Jurkat, Clone E6-1 (cell line): Measurements from ENCODE around the gene HERC2.
A peak's percentile ranks its signal among the peaks of the same experiment; 100 is the strongest.

Experiments used
- DNase-seq: peaks from one replicate; pipeline ENCODE4 v3.0.0-alpha.2; 2011; ENCODE audit warnings: low read depth, low spot score
- H3K4me3 ChIP-seq: 2 replicates; pipeline ENCODE4 v1.5.1; 2011; ENCODE audit warnings: mild to moderate bottlenecking, low read length, control low read depth, moderate library complexity

Gene HERC2

DNA sequence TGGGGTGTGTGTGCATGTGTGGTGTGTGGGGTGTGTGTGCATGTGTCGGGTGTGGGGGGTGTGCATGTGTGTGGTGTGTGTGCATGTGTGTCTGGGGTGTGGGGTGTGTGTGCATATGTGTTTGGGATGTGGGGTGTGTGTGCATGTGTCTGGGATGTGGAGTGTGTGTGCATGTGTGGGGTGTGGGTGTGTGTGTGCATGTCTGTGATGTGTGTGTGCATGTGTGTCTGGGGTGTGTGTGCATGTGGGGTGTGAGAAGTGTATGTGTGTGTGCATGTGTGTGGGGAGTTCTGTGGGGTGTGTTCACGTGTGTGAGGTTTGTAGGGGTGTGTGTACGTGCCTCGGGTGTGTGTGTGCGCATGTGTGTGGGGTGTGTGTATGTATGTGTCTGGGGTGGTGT is 216.2 kb downstream of the HERC2 start:
- DNase-seq = no peak

DNA sequence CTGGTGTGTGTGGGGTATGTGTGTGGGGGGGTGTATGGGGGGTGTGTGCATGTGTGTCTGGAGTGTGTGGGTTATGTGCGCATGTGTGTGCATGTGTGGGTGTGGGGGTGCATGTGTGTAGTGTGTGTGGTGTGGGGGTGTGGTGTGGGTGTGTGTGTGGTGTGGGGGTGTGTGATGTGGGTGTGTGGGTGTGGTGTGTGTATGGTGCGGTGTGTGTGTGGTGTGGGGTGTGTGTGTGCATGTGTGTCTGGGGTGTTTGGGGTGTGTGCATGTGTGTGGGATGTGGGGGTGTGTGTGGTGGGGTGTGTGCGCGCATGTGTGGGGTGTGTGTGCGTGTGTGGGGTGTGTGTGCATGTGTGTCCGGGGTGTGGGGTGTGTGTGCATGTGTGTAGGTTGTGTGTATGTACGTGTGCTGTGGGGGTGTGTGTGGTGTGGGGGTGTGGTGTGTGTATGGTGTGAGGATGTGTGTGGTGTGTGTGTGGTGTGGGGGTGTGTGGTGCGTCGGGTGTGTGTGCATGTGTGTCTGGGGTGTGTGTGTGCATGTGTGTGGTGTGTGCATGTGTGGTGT is 216.7 kb downstream of the HERC2 start:
- H3K4me3 ChIP-seq = no peak overlapping the region
- DNase-seq = no peak

More for the DNA sequence above, 216.2 kb downstream of the HERC2 start:
- H3K4me3 ChIP-seq = no peak overlapping the region

DNA sequence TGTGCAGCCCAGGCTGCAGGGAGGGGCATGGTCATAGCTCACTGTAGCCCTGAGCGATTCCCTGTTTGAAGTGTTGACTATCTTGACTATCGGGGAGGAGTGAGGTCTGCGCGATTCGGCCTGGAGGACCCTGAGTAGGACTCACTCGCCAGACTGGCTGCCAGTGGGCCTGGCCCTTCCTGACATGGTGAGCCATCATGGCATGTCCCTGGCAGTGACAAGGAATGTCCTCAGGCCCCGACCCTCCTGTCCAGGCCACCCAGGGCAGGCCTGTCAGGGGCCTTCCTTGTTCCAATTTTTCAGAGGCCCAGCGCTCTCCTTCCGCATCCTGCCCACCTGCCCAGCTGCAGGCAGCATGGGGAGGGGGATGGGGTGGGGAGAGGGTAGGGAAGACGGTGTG is 217.7 kb downstream of the HERC2 start:
- no peak for DNase-seq
- H3K4me3 ChIP-seq = no peak overlapping the region

DNA sequence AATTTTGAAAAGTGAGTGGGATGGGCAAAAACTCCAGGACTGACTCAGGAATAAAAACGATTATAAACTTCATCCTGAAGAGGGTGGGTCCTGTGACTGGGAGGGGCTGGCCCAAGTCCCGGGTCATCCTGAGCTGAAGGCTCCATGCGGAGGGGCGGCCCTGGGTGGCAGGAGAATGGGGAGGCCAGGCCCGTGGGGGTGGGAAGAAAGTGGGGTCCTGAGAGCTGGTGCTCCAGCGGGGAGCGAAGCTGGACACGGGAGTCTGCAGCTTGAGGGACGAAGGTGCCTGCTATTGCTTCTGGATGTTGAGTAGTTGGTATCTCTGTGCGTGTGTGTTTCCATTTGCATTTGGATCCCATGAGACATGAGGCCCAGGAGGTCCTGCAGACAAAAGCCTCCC is 218.1 kb downstream of the HERC2 start:
- no peak for DNase-seq
- H3K4me3 ChIP-seq = no peak overlapping the region

DNA sequence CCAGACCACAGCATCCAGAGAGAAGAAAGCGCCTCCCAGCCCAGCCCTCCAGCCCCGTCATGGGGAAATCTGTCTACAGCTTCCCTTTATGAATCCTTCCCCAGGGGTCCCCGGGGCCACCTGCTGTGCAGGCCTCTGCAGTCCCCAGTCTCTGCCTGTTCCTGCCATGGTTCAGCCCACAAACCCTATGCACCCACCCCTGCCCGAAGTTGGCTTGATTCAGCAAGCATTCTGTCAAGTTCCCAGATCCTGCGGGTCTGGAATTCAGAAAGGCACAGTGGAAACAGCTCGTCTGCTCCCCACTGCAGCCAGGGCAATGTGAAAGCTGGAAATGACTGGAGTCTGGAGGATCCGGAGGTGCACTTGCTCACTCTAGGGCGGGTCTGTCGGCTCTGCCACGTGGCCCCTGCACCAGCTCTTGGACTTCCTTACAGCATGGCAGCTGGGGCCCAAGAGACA is 220.0 kb downstream of the HERC2 start:
- H3K4me3 ChIP-seq = no peak overlapping the region
- no peak for DNase-seq

DNA sequence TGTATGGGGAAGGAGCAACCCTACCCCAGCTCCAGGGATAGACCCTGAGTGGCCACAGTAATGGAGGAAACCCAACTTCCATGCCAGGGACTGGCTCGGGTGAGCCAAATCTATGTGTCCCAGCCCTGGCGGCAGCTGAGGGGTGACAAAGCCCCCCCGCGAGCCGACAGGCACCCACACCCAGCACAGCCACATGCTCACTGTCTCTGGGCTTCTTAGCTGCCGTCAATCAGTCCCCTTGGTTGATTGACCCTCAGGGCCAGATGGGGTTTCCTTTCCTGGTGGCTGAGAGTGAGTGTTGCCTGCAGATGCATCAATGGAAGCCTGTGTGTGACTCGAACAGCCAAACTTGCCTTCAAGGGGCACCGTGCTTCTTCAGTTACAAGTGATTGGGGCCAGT is 220.8 kb downstream of the HERC2 start:
- DNase-seq = no peak
- no peak overlapping the region for H3K4me3 ChIP-seq

DNA sequence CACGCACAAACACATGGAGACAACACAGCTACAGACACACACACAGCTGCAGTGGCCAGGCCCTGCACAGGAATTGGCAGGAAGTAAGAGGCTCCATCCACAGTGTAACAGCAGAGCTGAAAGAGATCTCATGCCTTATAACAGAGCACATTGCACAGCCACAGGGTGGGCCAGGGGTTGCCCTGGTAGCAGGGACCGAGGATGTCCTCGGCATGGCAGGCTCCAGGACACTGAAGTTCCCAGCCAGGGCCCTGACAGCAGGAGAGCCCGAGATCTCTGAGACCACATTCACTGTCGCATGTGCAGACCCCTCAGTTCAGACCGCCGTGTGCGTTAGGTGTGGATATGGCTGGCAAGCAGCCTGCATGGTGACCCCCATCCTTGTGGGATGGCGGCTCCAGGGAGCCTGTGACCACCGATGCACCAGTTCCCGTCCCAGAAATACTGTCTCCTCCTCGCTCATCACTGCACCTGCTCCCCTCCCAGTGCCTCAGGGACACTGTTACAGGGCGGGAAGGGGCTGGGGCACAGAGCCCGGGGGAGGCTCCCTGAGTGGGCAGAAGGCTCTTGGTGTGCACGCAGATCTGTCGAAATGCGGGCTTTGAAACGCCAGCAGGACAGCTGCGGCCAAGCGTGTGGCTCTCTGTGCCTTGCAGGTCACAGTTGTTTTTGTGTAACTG is 221.3 kb downstream of the HERC2 start:
- no peak overlapping the region for H3K4me3 ChIP-seq
- DNase-seq = no peak

DNA sequence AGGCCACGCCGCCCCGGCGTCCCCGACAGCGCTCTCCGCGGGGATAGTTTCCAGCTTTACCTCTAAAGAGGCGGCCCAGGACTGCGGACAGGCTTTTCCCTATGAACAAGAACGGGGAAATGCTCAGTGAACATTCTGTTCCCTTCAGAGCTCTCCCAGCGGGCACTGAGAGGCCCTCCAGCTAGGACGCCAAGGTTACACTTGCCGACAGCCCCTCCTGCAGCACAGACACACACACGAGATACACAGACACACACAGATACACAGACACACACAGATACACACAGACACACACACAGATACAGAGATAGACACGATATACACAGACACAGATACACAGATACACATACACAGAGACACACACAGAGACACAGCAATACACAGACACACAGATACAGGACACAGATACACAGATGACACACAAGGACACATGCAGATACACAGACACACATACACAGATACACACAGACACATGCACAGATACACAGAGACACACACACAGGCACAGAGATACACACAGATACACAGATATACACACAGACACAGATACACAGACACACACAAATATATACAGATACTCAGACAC is 222.3 kb downstream of the HERC2 start:
- no peak for DNase-seq
- no peak overlapping the region for H3K4me3 ChIP-seq

DNA sequence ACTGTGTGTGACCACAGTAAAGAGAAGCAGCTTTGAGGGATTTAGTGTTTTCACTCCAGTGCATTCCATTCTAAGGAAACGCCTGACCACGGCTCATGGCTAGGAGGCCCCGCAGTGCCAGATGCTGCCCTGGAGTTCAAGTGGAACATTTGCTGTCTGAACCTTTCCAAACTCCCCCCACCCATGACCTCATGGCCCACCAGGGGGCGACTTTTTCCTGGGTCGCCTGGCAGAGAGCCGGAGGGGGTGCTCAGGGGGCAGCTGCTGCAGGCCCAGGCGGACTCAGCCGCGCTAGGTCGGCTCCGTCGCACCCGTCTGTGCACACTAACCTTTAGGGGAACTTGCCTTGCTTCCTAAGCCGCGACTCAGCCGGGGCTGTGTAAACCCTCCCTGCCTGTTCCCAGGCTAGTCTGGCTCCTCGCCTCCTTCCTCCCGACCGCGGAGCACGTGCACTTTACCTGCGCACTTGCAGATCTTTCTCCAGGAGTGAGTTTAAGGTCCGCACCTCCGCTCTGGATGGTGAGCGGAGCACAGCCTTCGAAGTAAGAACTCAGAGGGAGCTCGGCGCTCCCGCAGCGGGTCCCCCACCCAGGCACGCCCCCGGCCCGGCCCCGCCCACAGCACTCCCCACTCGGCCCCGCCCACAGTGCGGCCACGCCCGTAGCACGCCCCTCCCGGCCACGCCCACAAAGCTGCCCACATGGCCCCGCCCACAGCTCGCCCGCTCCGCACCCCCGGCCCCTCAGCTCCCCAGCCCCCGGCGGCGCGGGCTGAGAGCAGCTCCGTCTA is 223.0 kb downstream of the HERC2 start, which contains the start of gene OCA2:
OCA2 (minus strand) TSS at position 550 of the 789 bp plus-strand sequence. CDS start 17,441 bp downstream, outside the sequence.
- no peak for DNase-seq
- H3K4me3 ChIP-seq = peak within 1 kb of the TSS; percentile 15

DNA sequence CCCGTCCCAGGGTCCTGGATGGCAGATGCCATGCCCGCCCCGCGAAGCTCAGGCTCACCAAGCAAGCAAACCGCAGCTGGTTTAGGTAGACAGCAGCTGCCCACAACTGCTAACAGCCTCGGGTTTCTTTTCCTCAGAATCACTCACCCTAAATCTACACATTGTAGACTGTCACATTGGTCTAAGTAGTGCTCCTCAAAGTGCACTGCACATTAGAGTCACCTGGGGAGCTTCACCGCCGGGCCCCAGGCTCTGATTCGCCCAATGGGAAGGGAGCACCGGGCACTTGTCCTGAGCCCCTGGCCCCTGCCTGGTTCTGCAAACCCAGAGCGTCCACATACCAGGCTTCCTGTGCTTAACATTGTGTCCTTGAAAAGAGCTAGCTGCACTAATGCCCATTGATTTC is 223.6 kb downstream of the HERC2 start:
- no peak overlapping the region for H3K4me3 ChIP-seq

DNA sequence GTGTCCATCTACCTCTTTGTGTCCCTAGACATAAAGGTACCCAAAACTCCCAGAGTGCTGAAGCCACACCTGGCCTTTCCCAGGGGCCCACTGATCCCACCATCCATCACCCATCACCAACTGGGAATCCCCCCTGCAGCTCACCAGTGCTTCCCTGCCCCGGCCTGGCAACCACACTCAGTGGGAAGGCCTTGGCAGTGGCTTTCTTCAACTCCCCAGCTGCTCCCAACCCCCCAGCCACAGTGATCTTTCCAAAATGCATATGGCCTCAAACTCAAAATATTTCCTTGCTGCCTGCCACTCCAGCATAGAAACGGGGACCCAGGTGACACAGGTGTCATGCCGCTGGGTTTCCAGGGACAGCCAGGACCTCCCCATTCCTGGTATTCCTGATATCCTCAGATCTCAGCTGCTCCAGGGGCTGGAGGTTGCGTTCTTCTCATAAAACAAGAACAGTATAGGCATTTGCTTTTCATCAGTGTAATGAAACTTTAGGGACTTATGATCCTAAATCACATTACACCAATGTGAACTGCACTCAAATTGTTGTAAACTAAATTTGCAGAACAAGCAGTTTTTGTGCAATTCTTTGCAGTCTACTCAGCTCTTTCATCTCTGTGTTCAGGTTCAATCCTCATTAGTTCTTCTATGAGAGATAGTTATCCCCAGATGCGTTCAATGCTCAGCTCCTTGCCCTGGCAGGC is 224.2 kb downstream of the HERC2 start:
- H3K4me3 ChIP-seq = no peak overlapping the region
- no peak for DNase-seq

More for the DNA sequence above, 223.6 kb downstream of the HERC2 start:
- peak; percentile 49 for DNase-seq

DNA sequence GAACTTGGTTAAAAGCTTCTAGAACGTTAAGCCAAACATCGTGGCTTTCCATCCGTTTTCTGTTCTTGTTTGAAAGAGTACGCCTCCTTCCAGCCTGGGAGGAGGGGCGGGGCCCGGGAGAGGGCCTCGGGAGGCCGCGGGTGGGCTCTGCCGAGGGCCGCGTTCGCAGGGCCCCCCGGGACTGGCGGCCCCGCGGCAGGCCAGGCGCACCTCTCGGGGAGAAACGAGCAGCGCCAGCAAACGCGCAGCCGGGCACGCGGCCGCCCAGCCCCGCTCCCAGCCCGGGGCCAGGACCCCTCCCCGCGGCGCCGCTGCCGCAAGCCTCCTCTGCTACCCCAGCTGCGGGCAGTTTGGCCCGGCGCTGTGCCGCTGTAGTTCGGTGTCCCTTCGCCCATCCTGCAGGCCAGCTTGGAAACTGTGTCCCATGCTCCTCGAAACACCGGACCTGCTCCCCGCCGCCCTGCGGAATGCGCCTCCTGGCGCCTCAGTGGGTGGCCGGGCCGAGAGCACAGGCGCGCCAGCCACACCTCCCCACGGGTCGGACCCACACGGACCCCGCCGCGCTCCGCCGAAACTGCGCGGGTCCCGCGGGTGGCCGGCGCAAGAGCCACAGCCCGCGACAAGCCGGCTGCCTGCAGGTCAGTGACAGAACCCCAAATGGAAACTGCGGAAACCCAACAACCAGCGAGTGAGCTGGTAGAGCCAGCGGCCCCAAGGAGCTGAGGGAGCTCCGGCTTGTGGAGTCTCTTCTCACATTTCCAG is 225.1 kb downstream of the HERC2 start:
- peak overlapping the region; percentile 60 for H3K4me3 ChIP-seq
- no peak for DNase-seq

DNA sequence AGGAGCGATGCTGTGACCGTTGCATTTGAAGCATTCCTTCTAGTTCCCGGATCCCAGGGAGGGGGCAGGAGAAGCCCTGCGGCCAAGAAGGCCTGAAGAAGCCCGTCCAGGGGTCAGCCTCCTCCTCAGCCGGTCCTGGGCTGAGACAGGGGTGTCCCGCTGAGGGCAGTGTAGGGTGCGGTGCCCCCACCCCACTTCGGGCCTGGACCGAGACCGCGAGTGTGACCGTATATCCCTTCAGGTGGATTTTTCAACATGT is 225.6 kb downstream of the HERC2 start:
- DNase-seq = no peak
- peak overlapping the region; percentile 60 for H3K4me3 ChIP-seq

DNA sequence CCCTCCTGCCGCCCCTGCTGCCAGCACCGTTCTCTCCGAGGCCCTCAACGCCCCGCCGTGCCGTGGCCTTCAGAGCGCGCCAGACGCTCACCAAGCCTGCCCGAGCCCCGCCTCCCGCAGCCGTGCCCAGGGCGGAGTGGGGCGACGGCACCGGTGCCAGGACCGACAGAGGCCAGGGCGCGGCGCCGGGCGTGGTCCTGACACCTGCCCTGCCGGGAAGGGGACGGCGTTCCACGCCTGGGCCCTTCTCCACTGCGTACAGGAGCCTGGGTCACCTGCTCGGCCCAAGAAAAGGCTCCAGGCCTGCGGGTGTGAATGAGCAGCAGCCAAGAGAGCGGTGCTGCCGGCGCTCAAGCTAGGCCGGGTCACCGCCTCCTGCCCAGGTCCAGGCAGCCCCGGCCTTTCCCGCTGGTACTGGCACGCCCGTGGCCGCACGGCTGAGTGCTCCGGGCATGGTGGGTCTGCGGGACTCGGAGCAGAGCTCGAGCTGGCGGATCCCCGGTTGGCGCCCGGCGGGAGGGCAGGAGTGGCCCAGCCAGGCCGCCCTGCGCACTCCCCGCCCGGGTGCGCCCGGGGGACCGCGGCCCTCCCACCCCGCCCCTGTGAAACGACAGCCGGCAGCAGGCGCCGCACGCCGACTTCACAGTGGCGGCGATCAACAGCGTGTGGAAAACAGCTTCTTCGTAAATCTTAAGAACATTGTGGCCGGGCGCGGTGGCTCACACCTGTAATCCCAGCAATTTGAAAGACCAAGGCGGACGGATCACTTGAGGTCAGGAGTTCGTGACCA is 227.1 kb downstream of the HERC2 start:
- DNase-seq = no peak
- no peak overlapping the region for H3K4me3 ChIP-seq

DNA sequence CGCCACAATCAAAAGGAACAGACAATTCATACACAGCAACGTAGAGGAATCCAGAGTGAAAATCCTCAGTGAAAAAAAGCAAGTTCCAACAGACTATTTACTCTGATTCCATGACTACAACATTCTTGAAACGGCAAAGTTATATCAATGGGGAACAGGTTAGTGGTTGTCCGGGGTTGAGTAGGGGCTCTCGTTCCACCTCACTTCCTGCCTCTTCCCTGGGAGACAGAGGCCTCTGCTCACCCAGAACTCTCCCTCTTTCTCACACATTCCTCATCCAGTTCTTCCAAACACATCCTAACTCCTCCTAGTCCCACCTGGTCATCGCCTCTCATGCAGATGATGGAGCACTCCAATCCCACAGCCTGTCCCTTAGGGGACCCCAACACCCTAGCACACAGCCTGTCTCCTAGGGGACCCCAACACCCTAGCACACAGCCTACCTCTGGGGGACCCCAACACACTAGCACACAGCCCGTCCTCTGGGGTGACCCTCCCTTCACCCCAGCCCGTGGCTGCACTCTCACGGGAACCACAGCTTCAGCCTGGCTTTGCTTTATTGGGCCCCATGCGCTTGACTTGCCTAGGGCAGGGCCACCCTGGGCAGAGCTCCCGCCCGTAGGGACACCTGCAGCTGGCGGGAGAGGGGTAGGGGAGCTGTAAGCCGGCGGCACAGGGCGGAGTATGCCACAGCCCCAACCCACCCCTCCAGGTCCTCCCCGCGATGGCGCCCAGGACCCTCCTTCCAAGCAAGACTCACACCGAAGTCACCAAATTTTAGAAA is 228.0 kb downstream of the HERC2 start:
- DNase-seq = no peak
- no peak overlapping the region for H3K4me3 ChIP-seq

DNA sequence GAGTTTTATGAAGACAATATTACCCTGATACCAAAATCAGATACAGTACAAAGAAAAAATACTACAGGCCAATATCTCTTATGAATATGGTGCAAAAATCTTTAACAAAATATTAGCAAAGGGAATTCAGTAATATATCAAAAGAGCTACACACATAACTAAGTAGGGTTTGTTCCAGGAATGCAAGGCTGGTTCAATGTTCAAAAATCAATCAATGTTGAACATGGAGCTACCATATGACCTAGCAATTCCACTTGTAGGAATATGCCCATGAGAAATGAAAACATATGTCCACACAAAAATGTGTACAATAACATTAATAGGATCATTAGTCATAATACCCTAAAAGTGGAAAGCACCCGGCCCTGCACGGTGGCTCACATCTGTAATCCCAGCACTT is 230.7 kb downstream of the HERC2 start:
- DNase-seq = no peak

DNA sequence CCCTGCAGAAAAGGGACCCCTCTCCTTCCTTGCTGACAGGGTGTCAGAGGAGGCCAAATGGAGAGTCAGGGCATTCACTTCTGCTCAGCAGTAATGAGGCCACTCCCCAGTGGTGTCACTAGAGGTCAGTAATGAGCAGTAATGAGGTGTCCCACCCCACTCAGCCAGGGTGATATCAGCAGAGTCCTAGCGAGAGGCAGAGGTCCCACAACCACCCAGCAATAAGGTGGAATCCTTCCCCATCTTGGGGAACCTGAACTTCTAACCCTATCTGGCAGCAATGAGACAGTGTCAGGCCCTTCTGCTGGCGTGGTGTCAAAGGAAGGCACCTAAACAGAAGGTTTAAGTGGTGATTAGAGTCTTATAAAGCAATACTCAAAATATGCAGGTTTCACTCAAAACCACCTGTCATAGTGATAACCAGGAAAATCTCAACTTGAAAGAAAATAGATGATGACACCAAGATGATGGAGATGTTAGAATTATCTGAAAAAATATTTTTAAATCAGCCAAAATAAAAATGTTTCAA is 235.7 kb downstream of the HERC2 start:
- peak; percentile 47 for DNase-seq
- no peak overlapping the region for H3K4me3 ChIP-seq

More for the DNA sequence above, 230.7 kb downstream of the HERC2 start:
- H3K4me3 ChIP-seq = no peak overlapping the region
